HG02970 (cell line): Measurements from ENCODE around the gene NRGN.

Source experiments
- ATAC-seq: cut with Tn5 transposase; IDR thresholded peaks from one replicate; pipeline ENCODE4 v1.9.1; 2021; ENCODE audit warnings: mild to moderate bottlenecking, moderate library complexity, moderate number of reproducible peaks; ENCODE audit not compliant: unreplicated experiment, low FRiP score

Gene NRGN

GRCh38 chr11:124778281-124778680, 38.5 kb downstream of the NRGN start:
- no peak for ATAC-seq

GRCh38 chr11:124779568-124779967, 39.8 kb downstream of the NRGN start:
- no peak for ATAC-seq

DNA sequence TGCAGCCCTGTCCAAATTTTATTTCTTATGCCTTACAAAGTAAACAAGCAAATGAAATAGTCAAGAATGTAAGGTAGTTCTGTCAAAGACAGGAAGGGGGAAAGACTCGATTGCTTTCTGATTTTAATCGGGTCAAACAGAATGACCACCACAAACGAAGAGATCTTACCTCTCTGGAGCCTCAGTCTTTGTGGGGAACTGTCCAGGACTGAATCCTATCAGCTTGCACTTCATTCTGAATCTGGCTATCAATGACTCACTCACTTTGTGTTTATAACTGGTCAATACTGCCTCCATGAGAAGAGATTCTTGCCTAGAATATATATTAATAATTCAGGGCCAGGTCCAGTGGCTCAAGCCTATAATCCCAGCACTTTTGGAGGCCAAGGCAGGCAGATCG, 43.3 kb downstream of the NRGN start:
- no peak for ATAC-seq

- no peak for ATAC-seq
Observed at GRCh38 chr11:124784051-124784450, 44.3 kb downstream of the NRGN start.

DNA sequence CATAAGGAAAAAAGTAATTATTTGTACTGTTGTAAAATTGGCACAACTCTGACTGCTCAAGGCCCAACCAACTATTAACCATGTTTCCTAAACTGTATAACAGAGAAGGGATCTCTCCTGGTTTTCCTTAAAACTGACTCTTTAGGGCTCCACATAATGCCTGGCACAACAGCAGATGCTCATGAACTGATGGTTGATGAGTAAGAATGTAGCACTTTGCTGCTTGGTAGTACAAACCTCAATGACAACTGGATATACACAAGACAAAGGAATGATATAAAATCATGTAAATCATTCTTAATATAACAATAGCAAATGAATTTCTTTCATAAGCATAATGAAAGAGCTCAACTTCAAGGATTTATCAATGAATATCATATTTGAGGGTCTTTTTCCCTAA, 48.8 kb downstream of the NRGN start:
- no peak for ATAC-seq

DNA sequence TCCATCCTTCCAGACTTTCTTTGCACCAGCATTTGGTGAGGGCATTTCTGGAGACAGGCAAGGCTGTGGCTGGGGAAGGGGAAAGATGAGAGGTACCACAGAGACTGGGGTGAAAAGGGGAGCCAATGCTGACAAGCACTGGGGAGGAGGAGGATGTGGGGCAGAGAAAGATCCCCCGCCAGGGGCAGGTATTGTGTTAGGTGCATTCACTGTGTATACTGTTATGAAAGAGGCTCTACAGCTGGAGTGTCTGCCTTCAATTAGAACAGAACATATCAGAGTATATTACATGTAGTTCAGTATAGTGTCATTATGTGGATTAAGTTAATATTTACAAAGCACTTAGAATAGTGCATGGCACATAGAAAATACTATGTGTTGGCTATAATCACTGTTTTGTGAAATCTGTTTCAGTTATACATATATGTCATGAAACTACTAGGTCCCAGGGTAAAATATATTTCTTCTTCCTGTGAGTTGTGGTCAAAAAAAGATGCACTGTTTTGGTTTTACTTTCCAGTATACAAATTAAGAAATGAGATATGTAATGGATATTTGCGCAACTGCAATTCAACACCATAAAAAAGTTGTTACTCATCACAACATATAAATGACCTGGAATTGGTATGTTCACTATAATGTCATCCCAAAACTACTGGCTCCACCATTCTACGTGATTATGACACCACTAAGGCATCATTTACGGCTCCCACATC, 52.0 kb downstream of the NRGN start:
- peak; percentile 51 for ATAC-seq

DNA sequence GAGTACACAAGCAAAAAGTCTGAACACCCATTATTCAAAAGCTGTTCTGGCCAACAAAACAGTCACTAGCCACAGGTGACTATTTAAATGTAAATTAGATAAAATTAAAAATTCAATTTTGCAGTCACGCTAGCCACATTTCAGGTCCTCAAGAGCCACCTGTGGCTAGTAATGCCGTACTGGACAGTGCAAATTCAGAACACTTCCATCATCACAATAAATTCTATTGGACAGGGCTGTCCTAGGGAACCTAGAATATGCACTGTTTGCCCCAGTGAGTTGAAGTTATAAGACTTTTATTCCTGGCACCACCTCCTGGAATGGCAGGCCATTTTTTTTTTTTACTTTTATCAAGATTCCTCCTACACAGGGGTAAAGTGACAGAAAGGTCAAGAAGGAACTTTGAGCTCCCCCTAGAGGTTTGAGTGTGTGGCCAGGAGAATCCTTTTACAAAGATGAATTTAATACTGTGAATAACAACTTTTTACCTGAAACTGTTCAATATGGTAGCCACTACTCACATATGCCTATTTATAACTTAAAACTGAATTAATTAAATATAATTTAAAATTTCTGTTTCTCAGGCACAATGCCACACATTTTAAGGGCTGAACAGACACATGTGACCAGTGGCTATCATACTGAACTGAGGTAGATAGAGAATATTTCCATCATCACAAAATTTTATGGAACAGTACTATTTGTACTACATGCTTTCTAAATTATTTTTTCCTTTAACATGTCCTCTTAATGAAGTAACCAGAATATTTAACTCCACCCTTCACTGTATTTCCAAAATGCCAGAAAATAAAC, 53.9 kb downstream of the NRGN start:
- ATAC-seq: no peak

- no peak for ATAC-seq
Observed at GRCh38 chr11:124796312-124796711, 56.6 kb downstream of the NRGN start.
